ENCODE results near the gene SHH. TPM values are rescaled to one million over a fixed set of nuclear protein-coding genes. Genes with fewer than 3 reads are reported as not detected.
A peak's percentile ranks its signal among the peaks of the same experiment; 100 is the strongest.

Gene SHH
- total RNA-seq, 5 donors from 2014 or later (not counting 1 experiment from before 2014, with no cell fraction given): 0.06 TPM; not detected in 4

DNA sequence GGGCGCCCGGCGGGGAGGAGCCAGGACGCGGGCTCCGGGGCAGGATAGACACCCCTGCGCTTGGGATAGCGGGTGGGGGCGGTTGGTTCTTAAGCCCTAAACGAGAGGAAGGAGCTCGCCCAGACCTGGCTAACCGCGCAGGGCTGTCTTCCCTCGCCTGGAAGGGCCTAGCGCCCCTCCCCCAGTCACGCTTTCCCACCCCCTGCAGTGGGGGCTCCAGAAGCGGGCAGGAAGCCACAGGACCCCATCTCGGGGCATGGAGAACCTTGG, 6.5 kb downstream of the SHH start:
- Histone ChIP-seq H3K27ac (ENCODE audit: low read length) (no peak overlapping the region), H3K4me1 (ENCODE audit: control insufficient read depth in 1 of 2, extremely low read depth in 1 of 2, insufficient read depth in 2 of 2, low read length in 2 of 2) (peaks cover 13 to 38% of the 10 kb centered on the region in 2 experiments), H3K4me3 (ENCODE audit: control insufficient read depth in 1 of 2, extremely low read depth in 1 of 2, low read length in 1 of 2) (peak overlapping the region; percentile 24 to 66), H3K9me3 (no peaks in the 10 kb centered on the region), H3K36me3 (ENCODE audit: control insufficient read depth in 2 of 2, extremely low read depth in 1 of 2, insufficient read depth in 1 of 2, low read length in 1 of 2) (no peaks in the 10 kb centered on the region), H3K27me3 (replicated peaks in 1 of 2; ENCODE audit: control insufficient read depth in 2 of 2, extremely low read depth in 1 of 2, insufficient read depth in 2 of 2, low read length in 1 of 2) (peaks cover 14 to 78% of the 10 kb centered on the region in 2 experiments)
- no peak for DNase-seq
- peaks cover 33 to 59% of the 10 kb centered on the region in 2 donors for H3K27me3 Mint-ChIP-seq
- H3K9me3 Mint-ChIP-seq: no peaks in the 10 kb centered on the region
- POLR2A ChIA-PET: interaction anchor here in 1 of 2 donors (0.6 kb wide), 1 partner anchor 967 kb away, joined by 9 read pairs; no protein-coding TSS in a partner anchor
- peak in 1 of 4 experiments; percentile 9 for ATAC-seq (replicated peaks in 1 of 4)
- peak overlapping the region in 1 of 3 donors; percentile 72 for H3K4me3 Mint-ChIP-seq
- H3K4me1 Mint-ChIP-seq: peaks cover 9 to 37% (median 25%) of the 10 kb centered on the region in 3 donors
- no peaks in the 10 kb centered on the region for H3K36me3 Mint-ChIP-seq
- CTCF ChIA-PET: interaction anchor here in 1 of 2 donors (0.5 kb wide), 1 partner anchor 1009 kb away, joined by 3 read pairs; no protein-coding TSS in a partner anchor
- WGBS (ENCODE audit: insufficient coverage): 5% methylated on average over 17 of the region's 18 CpGs
- no peak overlapping the region for H3K27ac Mint-ChIP-seq

DNA sequence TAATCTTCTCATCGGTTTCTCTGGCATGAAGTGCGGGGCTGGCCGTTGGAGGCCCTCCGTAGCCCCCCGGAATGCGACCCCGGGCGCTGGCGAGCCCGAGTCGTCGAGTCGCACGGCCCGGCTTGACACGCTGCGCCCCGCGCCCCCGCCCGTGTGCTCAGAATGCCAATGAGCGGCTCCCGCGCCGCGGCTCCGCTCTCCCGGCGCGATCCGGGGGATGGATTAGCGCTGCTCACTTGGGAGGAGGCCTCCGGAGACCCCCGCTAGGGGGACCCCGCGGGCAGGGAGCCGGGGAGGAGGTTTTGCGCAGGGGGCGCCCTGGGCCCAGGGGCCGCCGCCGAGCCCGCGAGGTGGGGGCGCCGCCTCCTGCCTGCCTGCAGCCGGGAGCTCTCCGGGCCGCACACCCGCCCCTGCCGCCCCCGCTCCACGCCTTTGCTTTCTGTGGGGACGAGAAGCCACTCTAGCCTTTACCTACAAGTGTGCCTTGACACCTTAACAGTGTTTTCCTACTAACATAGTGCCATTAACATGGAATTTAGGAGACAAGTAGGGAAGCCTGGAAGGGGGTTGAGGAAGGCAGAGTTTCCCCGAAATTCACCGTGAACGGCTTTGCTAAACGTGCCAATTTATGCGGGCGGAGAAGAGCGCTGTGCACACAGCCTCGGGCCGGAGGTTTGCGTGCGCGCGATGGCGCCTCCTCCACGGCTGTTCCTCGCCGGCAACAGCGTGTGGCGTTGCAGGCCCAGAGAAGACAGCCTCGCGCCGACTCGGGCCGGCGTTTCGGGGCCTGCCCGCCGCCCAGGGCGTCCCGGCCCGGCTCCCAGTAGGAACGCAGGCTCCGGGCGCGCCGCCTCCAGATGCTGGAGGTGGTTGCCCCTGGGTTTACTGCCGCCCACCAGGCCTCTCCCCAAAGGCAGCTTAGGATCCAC, 7.1 kb downstream of the SHH start:
- ATAC-seq (replicated peaks in 1 of 4): peak; percentile 60 to 88 (median 64)
- ChIA-PET POLR2A (interaction anchor here in 1 of 2 donors (0.6 kb wide), 1 partner anchor 968 kb away, joined by 9 read pairs; no protein-coding TSS in a partner anchor), CTCF (no interaction called here)
- no peaks in the 10 kb centered on the region for H3K36me3 Mint-ChIP-seq
- Histone ChIP-seq H3K9me3 (no peaks in the 10 kb centered on the region), H3K27me3 (replicated peaks in 1 of 2; ENCODE audit: control insufficient read depth in 2 of 2, extremely low read depth in 1 of 2, insufficient read depth in 2 of 2, low read length in 1 of 2) (peaks cover 12 to 79% of the 10 kb centered on the region in 2 experiments), H3K27ac (ENCODE audit: low read length) (no peak overlapping the region), H3K4me3 (ENCODE audit: control insufficient read depth in 1 of 2, extremely low read depth in 1 of 2, low read length in 1 of 2) (peak overlapping the region; percentile 33 to 66), H3K36me3 (ENCODE audit: control insufficient read depth in 2 of 2, extremely low read depth in 1 of 2, insufficient read depth in 1 of 2, low read length in 1 of 2) (no peaks in the 10 kb centered on the region), H3K4me1 (ENCODE audit: control insufficient read depth in 1 of 2, extremely low read depth in 1 of 2, insufficient read depth in 2 of 2, low read length in 2 of 2) (peaks cover 13 to 38% of the 10 kb centered on the region in 2 experiments)
- H3K4me1 Mint-ChIP-seq: peaks cover 9 to 34% (median 23%) of the 10 kb centered on the region in 3 donors
- peak overlapping the region; percentile 64 to 72 (median 71) for H3K4me3 Mint-ChIP-seq
- H3K9me3 Mint-ChIP-seq: no peaks in the 10 kb centered on the region
- DNase-seq: peak in 25 of 35 experiments; percentile 7 to 72 (median 33)
- peaks cover 36 to 60% of the 10 kb centered on the region in 2 donors for H3K27me3 Mint-ChIP-seq
- 2% methylated on average over 84 of the region's 91 CpGs for WGBS (ENCODE audit: insufficient coverage)
- H3K27ac Mint-ChIP-seq: no peak overlapping the region

DNA sequence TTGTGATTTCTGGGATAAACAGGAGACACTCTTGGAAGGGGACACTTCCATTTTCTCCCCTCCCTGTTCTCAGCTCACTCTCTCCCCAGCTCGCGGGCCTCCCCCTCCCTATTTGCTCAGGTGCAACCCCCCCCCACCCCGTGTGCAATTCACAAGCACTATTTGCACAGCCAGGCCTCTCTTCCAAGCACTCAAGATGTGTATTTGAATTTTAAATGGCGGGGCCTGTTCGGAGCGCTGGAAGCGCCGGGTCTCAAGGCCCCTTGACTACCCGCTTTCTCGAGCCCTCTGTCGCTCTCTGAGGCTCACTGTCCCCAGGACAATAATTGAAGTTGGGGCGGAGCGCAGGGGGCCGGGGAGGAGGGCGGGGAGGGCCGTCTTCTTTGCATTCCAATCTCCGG, 7.8 kb downstream of the SHH start:
- peaks cover 43 to 66% of the 10 kb centered on the region in 2 donors for H3K27me3 Mint-ChIP-seq
- H3K36me3 Mint-ChIP-seq: no peaks in the 10 kb centered on the region
- H3K9me3 Mint-ChIP-seq: no peaks in the 10 kb centered on the region
- Histone ChIP-seq H3K36me3 (ENCODE audit: control insufficient read depth in 2 of 2, extremely low read depth in 1 of 2, insufficient read depth in 1 of 2, low read length in 1 of 2) (no peaks in the 10 kb centered on the region), H3K4me3 (ENCODE audit: control insufficient read depth in 1 of 2, extremely low read depth in 1 of 2, low read length in 1 of 2) (no peak overlapping the region), H3K27ac (ENCODE audit: low read length) (no peak overlapping the region), H3K27me3 (replicated peaks in 1 of 2; ENCODE audit: control insufficient read depth in 2 of 2, extremely low read depth in 1 of 2, insufficient read depth in 2 of 2, low read length in 1 of 2) (peaks cover 19 to 81% of the 10 kb centered on the region in 2 experiments), H3K4me1 (ENCODE audit: control insufficient read depth in 1 of 2, extremely low read depth in 1 of 2, insufficient read depth in 2 of 2, low read length in 2 of 2) (peaks cover 13 to 38% of the 10 kb centered on the region in 2 experiments), H3K9me3 (no peaks in the 10 kb centered on the region)
- H3K4me1 Mint-ChIP-seq: peaks cover 9 to 33% (median 23%) of the 10 kb centered on the region in 3 donors
- H3K4me3 Mint-ChIP-seq: peak overlapping the region in 2 of 3 donors; percentile 9 to 72
- ATAC-seq (replicated peaks in 1 of 4) (no peak), DNase-seq (no peak)
- POLR2A ChIA-PET: no interaction called here
- CTCF ChIA-PET: no interaction called here
- 0% methylated on average over 1 of the region's 17 CpGs for WGBS (ENCODE audit: insufficient coverage)
- H3K27ac Mint-ChIP-seq: no peak overlapping the region

DNA sequence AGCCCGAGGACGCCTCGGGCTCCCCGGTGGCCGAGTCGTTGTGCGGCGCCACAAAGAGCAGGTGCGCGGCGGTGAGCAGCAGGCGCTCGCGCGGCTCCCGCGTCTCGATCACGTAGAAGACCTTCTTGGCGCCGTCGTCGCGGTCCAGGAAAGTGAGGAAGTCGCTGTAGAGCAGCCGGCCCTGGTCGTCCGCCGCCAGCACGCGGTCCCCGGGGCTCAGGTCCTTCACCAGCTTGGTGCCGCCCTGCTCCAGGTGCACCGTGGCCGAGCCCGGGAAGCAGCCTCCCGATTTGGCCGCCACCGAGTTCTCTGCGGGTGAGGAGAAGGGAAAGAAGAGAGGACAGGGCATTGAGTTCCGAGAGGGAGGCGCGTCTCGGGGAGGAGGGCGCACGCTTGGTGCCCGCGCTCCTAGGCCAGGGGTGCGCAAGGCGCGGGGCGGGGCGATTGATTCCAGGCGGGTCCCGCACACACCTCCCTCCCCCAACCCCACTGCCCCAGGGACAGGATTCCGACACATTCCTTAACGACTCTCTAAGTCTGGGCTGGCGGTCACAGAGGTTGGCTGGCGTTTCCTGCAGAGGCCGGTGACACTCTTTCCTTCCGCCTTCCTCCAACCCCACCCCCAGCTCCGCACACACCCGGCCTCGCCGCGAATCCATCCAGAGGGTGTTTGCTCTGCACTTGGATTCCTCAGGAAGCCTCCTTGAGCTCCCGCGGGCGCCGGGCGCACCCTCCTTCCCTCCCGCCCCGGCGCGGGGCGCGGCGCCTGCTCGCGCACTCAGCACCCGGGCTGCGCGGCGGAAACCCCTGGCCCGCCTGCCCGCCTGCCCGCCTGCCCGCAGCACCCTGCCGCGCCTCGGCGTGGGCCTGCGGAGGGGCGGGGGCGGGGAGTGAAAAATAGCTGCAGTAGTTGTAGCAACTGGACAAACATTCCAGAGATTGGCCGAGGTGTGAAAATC, 8.6 kb downstream of the SHH start:
- CTCF ChIA-PET: no interaction called here
- Mint-ChIP-seq H3K9me3 (no peaks in the 10 kb centered on the region), H3K36me3 (no peaks in the 10 kb centered on the region), H3K27me3 (peaks cover 43 to 68% of the 10 kb centered on the region in 2 donors), H3K4me1 (peaks cover 12 to 29% (median 22%) of the 10 kb centered on the region in 3 donors), H3K27ac (no peak overlapping the region), H3K4me3 (peak overlapping the region; percentile 64 to 72 (median 72))
- peaks cover 20 to 80% of the 10 kb centered on the region in 2 experiments for H3K27me3 ChIP-seq (replicated peaks in 1 of 2; ENCODE audit: control insufficient read depth in 2 of 2, extremely low read depth in 1 of 2, insufficient read depth in 2 of 2, low read length in 1 of 2)
- 2% methylated on average over 73 of the region's 96 CpGs for WGBS (ENCODE audit: insufficient coverage)
- DNase-seq (no peak), ATAC-seq (replicated peaks in 1 of 4) (no peak)
- POLR2A ChIA-PET: no interaction called here
- H3K9me3 ChIP-seq: no peaks in the 10 kb centered on the region
- H3K4me1 ChIP-seq (ENCODE audit: control insufficient read depth in 1 of 2, extremely low read depth in 1 of 2, insufficient read depth in 2 of 2, low read length in 2 of 2): peaks cover 13 to 33% of the 10 kb centered on the region in 2 experiments
- H3K4me3 ChIP-seq (ENCODE audit: control insufficient read depth in 1 of 2, extremely low read depth in 1 of 2, low read length in 1 of 2): peak overlapping the region in 1 of 2 donors; percentile 51
- no peak overlapping the region for H3K27ac ChIP-seq (ENCODE audit: low read length)
- no peaks in the 10 kb centered on the region for H3K36me3 ChIP-seq (ENCODE audit: control insufficient read depth in 2 of 2, extremely low read depth in 1 of 2, insufficient read depth in 1 of 2, low read length in 1 of 2)

DNA sequence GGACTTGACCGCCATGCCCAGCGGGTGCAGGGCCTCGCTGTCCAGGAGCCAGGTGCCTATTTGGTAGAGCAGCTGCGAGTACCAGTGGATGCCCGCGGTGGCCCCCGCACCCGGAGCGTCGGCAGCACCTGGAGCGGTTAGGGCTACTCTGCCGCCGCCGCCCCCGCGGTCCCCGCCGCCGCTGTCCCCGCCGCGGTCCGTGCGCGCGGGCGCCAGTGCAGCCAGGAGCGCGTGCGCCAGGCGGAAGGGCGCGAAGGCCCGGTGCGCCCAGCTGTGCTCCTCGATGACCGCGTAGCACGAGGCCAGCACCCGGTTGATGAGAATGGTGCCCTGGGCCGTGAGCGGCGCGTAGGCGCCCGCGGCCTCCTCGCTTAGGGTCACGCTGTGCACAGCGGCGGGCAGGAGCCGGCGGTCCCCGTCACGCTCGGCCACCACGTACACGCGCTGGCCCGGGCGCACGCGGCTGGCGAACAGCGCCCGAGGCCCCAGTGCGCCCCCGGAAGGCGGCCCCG, 9.3 kb downstream of the SHH start:
- WGBS (ENCODE audit: insufficient coverage): 11% methylated on average over 70 of the region's 70 CpGs
- Mint-ChIP-seq H3K27me3 (peaks cover 49 to 73% of the 10 kb centered on the region in 2 donors), H3K27ac (no peak overlapping the region), H3K4me1 (peaks cover 16 to 33% (median 25%) of the 10 kb centered on the region in 3 donors), H3K36me3 (no peaks in the 10 kb centered on the region), H3K9me3 (no peaks in the 10 kb centered on the region), H3K4me3 (no peak overlapping the region)
- no peak for DNase-seq
- H3K4me1 ChIP-seq (ENCODE audit: control insufficient read depth in 1 of 2, extremely low read depth in 1 of 2, insufficient read depth in 2 of 2, low read length in 2 of 2): peaks cover 13 to 32% of the 10 kb centered on the region in 2 experiments
- no peaks in the 10 kb centered on the region for H3K36me3 ChIP-seq (ENCODE audit: control insufficient read depth in 2 of 2, extremely low read depth in 1 of 2, insufficient read depth in 1 of 2, low read length in 1 of 2)
- CTCF ChIA-PET: interaction anchor here in 1 of 2 donors (0.6 kb wide), 1 partner anchor 1026 kb away, joined by 3 read pairs; no protein-coding TSS in a partner anchor
- H3K27ac ChIP-seq (ENCODE audit: low read length): no peak overlapping the region
- no peaks in the 10 kb centered on the region for H3K9me3 ChIP-seq
- ATAC-seq (replicated peaks in 1 of 4): no peak
- no peak overlapping the region for H3K4me3 ChIP-seq (ENCODE audit: control insufficient read depth in 1 of 2, extremely low read depth in 1 of 2, low read length in 1 of 2)
- POLR2A ChIA-PET: interaction anchor here in 1 of 2 donors (0.6 kb wide), 1 partner anchor 57 kb away, joined by 12 read pairs; no protein-coding TSS in a partner anchor
- H3K27me3 ChIP-seq (replicated peaks in 1 of 2; ENCODE audit: control insufficient read depth in 2 of 2, extremely low read depth in 1 of 2, insufficient read depth in 2 of 2, low read length in 1 of 2): peaks cover 20 to 78% of the 10 kb centered on the region in 2 experiments

Data from T-cell (primary cell).